DMS153 treated with DMSO at 0.1 percent for 48 hours (cell line): ENCODE data around the gene EGR4.

Source experiments
- DNase-seq: peaks from one replicate; lab custom pipeline; 2025; ENCODE audit not compliant: unreplicated experiment; lab: John Stamatoyannopoulos, UW

Gene EGR4

GRCh38 chr2:73290049-73290839, 3.1 kb downstream of the EGR4 start:
- DNase-seq: peak; percentile 54

GRCh38 chr2:73289304-73289703, 4.0 kb downstream of the EGR4 start:
- DNase-seq: no peak

- DNase-seq: no peak
These were observed 7.2 kb downstream of the EGR4 start for GRCh38 chr2:73286134-73286655.

GRCh38 chr2:73285159-73285739, 8.1 kb downstream of the EGR4 start:
- DNase-seq: no peak

GRCh38 chr2:73284296-73285158, 8.8 kb downstream of the EGR4 start, which contains the start of gene FBXO41:
Gene FBXO41 (minus strand): TSS chr2:73284478. CDS start chr2:73269630, 14,848 bp downstream.
- DNase-seq: no peak

GRCh38 chr2:73283545-73284295, 9.6 kb downstream of the EGR4 start:
- DNase-seq: no peak

GRCh38 chr2:73282924-73283544, 10.3 kb downstream of the EGR4 start:
- no peak for DNase-seq

GRCh38 chr2:73281244-73281643, 12.1 kb downstream of the EGR4 start:
- DNase-seq: no peak

- no peak for DNase-seq
These were observed 13.5 kb downstream of the EGR4 start for GRCh38 chr2:73279852-73280251.

GRCh38 chr2:73272270-73272669, 21.1 kb downstream of the EGR4 start:
- DNase-seq: no peak

GRCh38 chr2:73269686-73270465, 23.5 kb downstream of the EGR4 start:
- DNase-seq: no peak

GRCh38 chr2:73268830-73269685, 24.3 kb downstream of the EGR4 start:
- peak; percentile 76 for DNase-seq

- peak; percentile 37 for DNase-seq
These were observed 24.9 kb downstream of the EGR4 start for GRCh38 chr2:73268366-73268829.

- no peak for DNase-seq
These were observed 26.3 kb downstream of the EGR4 start for GRCh38 chr2:73267008-73267407.

- no peak for DNase-seq
These were observed 27.1 kb downstream of the EGR4 start for GRCh38 chr2:73266061-73266901.

- DNase-seq: no peak
These were observed 27.9 kb downstream of the EGR4 start for GRCh38 chr2:73265298-73266060.

GRCh38 chr2:73264783-73265182, 28.6 kb downstream of the EGR4 start:
- no peak for DNase-seq
